ENCODE data around the gene PTPRC. TPM values are rescaled to one million over a fixed set of nuclear protein-coding genes. Genes with fewer than 3 reads are reported as not detected.

The PTPRC gene
- total and polyA plus RNA-seq, 7 donors = 4.8 to 78.6 (median 12.5) TPM

- H3K9me3 ChIP-seq = no peaks in the 10 kb centered on the region
- intact Hi-C loops (cut with DNase I) = no loop called here
- no peaks in the 10 kb centered on the region for H3K4me1 ChIP-seq
- no peak overlapping the region for H3K27ac ChIP-seq
- TF ChIP-seq CTCF (IDR thresholded peaks at IDR 0.05) = no peak
- no peak for TF ChIP-seq POLR2AphosphoS5 (IDR thresholded peaks at IDR 0.05)
- TF ChIP-seq POLR2A (IDR thresholded peaks at IDR 0.05) = no peak
- no peak for TF ChIP-seq EP300 (IDR thresholded peaks at IDR 0.05)
- no peak overlapping the region for H3K4me3 ChIP-seq
- WGBS, 2 donors = 85 to 94% methylated on average over 5 of the region's 5 CpGs
- H3K36me3 ChIP-seq = no peaks in the 10 kb centered on the region
- H3K27me3 ChIP-seq = no peaks in the 10 kb centered on the region
- no peak for DNase-seq
These were observed 70.1 kb downstream of the PTPRC start for GRCh38 chr1:198708761-198709525.

- TF ChIP-seq POLR2A (IDR thresholded peaks at IDR 0.05) (no peak), CTCF (IDR thresholded peaks at IDR 0.05) (no peak), EP300 (IDR thresholded peaks at IDR 0.05) (no peak)
- Histone ChIP-seq H3K4me1 (no peaks in the 10 kb centered on the region), H3K27ac (no peak overlapping the region), H3K4me3 (no peak overlapping the region), H3K9me3 (no peaks in the 10 kb centered on the region), H3K27me3 (no peaks in the 10 kb centered on the region), H3K36me3 (no peaks in the 10 kb centered on the region)
- intact Hi-C loops (cut with DNase I) = no loop called here
- 88 to 92% methylated on average over 1 of the region's 1 CpG for WGBS, 2 donors
- no peak for DNase-seq
These were observed 73.0 kb downstream of the PTPRC start for GRCh38 chr1:198711837-198712236.

DNA sequence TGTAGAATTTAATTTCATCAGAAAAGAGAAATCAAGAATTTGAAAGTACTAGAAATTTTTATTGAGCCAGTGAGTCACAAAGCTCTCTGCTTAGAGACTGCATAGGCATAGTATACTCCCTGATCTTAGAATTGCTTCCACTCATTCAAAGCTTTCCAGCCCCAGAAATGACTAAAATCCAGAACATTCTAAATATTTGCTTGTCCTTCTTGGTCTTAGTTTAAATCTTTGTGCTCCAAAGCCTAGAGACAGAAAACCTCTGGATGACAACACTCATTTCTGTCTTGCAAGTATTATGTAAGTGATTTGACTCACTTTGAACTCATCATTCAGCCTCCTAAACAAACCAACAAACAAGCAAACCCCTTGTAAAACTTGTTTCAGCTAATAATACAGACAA is 74.2 kb downstream of the PTPRC start:
- no peaks in the 10 kb centered on the region for H3K27me3 ChIP-seq

GRCh38 chr1:198714271-198714670 is 75.4 kb downstream of the PTPRC start:
- WGBS, 2 donors = 55 to 82% methylated on average over 5 of the region's 5 CpGs
- H3K27me3 ChIP-seq = no peaks in the 10 kb centered on the region
- no peak overlapping the region for H3K27ac ChIP-seq
- no peak overlapping the region for H3K4me3 ChIP-seq
- TF ChIP-seq POLR2A (IDR thresholded peaks at IDR 0.05) (no peak), POLR2AphosphoS5 (IDR thresholded peaks at IDR 0.05) (no peak), CTCF (IDR thresholded peaks at IDR 0.05) (no peak), EP300 (IDR thresholded peaks at IDR 0.05) (no peak)
- H3K9me3 ChIP-seq = no peaks in the 10 kb centered on the region
- H3K36me3 ChIP-seq = no peaks in the 10 kb centered on the region
- intact Hi-C loops (cut with DNase I) = no loop called here
- H3K4me1 ChIP-seq = no peaks in the 10 kb centered on the region
- DNase-seq = no peak

More for the DNA sequence above, 74.2 kb downstream of the PTPRC start:
- no peak overlapping the region for H3K4me3 ChIP-seq
- no peaks in the 10 kb centered on the region for H3K36me3 ChIP-seq
- no peaks in the 10 kb centered on the region for H3K4me1 ChIP-seq
- intact Hi-C loops (cut with DNase I) = no loop called here
- no peaks in the 10 kb centered on the region for H3K9me3 ChIP-seq
- no peak for DNase-seq
- no peak for TF ChIP-seq POLR2A (IDR thresholded peaks at IDR 0.05)
- no peak for TF ChIP-seq POLR2AphosphoS5 (IDR thresholded peaks at IDR 0.05)
- no peak for TF ChIP-seq EP300 (IDR thresholded peaks at IDR 0.05)
- TF ChIP-seq CTCF (IDR thresholded peaks at IDR 0.05) = no peak
- no peak overlapping the region for H3K27ac ChIP-seq

- no peaks in the 10 kb centered on the region for H3K27me3 ChIP-seq
- no peak overlapping the region for H3K27ac ChIP-seq
- no peaks in the 10 kb centered on the region for H3K4me1 ChIP-seq
- WGBS, 2 donors = 85% methylated on average over 5 of the region's 5 CpGs
- TF ChIP-seq CTCF (IDR thresholded peaks at IDR 0.05) = no peak
- no peak for TF ChIP-seq POLR2AphosphoS5 (IDR thresholded peaks at IDR 0.05)
- no peak for TF ChIP-seq POLR2A (IDR thresholded peaks at IDR 0.05)
- H3K4me3 ChIP-seq = no peak overlapping the region
- intact Hi-C loops (cut with DNase I) = no loop called here
- no peaks in the 10 kb centered on the region for H3K9me3 ChIP-seq
- DNase-seq = no peak
- no peaks in the 10 kb centered on the region for H3K36me3 ChIP-seq
These were observed 77.2 kb downstream of the PTPRC start for GRCh38 chr1:198716051-198716450.
